Esophagus muscularis mucosa (tissue), 3 donors: ENCODE data around the gene LENG1.

Experiments
- POLR2AphosphoS5 ChIP-seq, 2 donors: sonication (generic); formaldehyde crosslinking; IDR thresholded peaks; one replicate each; pipeline ENCODE4 v1.6.1; 2017; ENCODE audit warnings: antibody characterized with exemption in 2 of 2
- TF ChIP-seq, protein P1 (sequence below), 3 experiments: fragments of 200-600 bp in 2 of 3; fragments of 450-650 bp in 1 of 3; sonication (generic) in 2 of 3; IDR thresholded peaks; one replicate each; pipeline ENCODE4 v1.5.1; 2017 to 2019; ENCODE audit warnings: antibody characterized with exemption in 3 of 3, mild to moderate bottlenecking in 2 of 3, moderate library complexity in 1 of 3

DNA sequence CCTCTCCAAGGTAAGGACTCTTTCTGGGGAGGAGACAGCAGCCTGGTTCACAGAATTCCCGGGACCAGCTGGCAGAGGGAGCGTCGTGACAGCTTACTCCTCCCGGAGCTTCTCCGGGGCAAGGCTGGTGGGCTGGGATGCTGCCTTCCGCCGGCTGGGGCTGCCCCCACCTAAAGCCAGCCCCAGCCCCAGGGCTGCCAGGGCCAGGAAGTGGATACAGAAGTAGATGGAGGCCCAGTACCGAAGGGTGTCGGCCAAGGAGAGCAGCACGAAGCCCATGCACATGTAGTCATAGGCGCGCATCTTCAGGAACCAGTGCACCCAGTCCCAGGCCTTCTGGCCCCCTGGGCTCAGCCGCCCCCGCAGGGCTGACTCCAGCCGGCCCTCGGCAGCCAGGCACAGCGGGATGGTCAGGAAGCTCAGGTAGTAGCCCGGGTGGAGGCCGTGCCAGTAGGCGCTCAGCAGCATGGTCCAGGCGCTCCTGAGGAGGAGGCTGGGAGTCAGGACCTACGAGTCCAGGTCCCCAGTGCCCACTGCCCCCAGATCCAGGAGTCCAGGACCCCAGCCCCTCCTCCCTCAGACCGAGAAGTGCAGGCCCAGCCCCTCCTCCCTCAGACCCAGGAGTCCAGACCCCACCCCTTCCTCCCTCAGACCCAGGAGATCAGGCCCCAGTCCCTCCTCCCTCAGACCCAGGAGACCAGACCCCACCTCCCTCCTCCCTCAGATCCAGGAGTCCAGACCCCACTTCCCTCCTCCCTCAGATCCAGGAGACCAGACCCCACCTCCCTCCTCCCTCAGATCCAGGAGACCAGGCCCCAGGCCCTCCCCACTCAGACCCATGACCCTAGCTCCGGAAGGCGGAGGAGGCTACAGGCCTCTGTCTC is 14.7 kb upstream of the LENG1 start:
- TF ChIP-seq POLR2AphosphoS5 (IDR thresholded peaks at IDR 0.05) = no peak
- TF ChIP-seq, protein P1, sequence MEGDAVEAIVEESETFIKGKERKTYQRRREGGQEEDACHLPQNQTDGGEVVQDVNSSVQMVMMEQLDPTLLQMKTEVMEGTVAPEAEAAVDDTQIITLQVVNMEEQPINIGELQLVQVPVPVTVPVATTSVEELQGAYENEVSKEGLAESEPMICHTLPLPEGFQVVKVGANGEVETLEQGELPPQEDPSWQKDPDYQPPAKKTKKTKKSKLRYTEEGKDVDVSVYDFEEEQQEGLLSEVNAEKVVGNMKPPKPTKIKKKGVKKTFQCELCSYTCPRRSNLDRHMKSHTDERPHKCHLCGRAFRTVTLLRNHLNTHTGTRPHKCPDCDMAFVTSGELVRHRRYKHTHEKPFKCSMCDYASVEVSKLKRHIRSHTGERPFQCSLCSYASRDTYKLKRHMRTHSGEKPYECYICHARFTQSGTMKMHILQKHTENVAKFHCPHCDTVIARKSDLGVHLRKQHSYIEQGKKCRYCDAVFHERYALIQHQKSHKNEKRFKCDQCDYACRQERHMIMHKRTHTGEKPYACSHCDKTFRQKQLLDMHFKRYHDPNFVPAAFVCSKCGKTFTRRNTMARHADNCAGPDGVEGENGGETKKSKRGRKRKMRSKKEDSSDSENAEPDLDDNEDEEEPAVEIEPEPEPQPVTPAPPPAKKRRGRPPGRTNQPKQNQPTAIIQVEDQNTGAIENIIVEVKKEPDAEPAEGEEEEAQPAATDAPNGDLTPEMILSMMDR (IDR thresholded peaks at IDR 0.05) = no peak
